Natural killer cell (primary cell): ENCODE data around the gene WDR90. TPM values are rescaled to one million over a fixed set of nuclear protein-coding genes. Genes with fewer than 3 reads are reported as not detected.
A peak's percentile ranks its signal among the peaks of the same experiment; 100 is the strongest.

ENCODE experiments used
- ATAC-seq, 3 donors: fragments of 150-1000 bp in 2 of 3; fragments of 200-7000 bp in 1 of 3; cut with Tn5 transposase; 1 replicate in 1 of 3; 2 replicates in 2 of 3; pipeline ENCODE4 v1.10.0; 2021; ENCODE audit warnings: mild to moderate bottlenecking in 2 of 3, moderate library complexity in 2 of 3
- DNase-seq, 2 donors: peaks; one replicate each; pipeline versions ENCODE4 v3.0.0 to v3.0.0-alpha.2; 2013 to 2021; ENCODE audit warnings: mixed read lengths in 1 of 2
- H3K27ac ChIP-seq: one replicate; pipeline ENCODE4 v1.5.1; 2013; ENCODE audit warnings: mild to moderate bottlenecking, low read length
- H3K27me3 ChIP-seq: one replicate; pipeline ENCODE4 v1.6.1; 2013; ENCODE audit warnings: low read length; ENCODE audit not compliant: control insufficient read depth, insufficient read depth
- H3K36me3 ChIP-seq: one replicate; pipeline ENCODE4 v1.6.1; 2013; ENCODE audit warnings: low read length; ENCODE audit not compliant: control insufficient read depth, insufficient read depth
- H3K4me1 ChIP-seq: one replicate; pipeline ENCODE4 v1.6.1; 2013; ENCODE audit warnings: low read length; ENCODE audit not compliant: control insufficient read depth, insufficient read depth
- H3K4me3 ChIP-seq: one replicate; pipeline ENCODE4 v1.5.1; 2013; ENCODE audit warnings: low read length
- H3K9me3 ChIP-seq: one replicate; pipeline ENCODE4 v1.6.1; 2013; ENCODE audit warnings: low read length; ENCODE audit not compliant: control insufficient read depth, insufficient read depth
- H3K27ac Mint-ChIP-seq, 2 donors: one replicate each; pipeline ENCODE4 v1.8.0; 2022; ENCODE audit warnings: mild to moderate bottlenecking in 2 of 2, mixed read lengths in 2 of 2, moderate library complexity in 1 of 2
- H3K27me3 Mint-ChIP-seq, 2 donors: one replicate each; pipeline ENCODE4 v1.8.0; 2022; ENCODE audit warnings: low read depth in 2 of 2, mixed read lengths in 2 of 2
- H3K36me3 Mint-ChIP-seq: one replicate; pipeline ENCODE4 v1.8.0; 2022; ENCODE audit warnings: mixed read lengths
- H3K4me1 Mint-ChIP-seq, 2 donors: one replicate each; pipeline ENCODE4 v1.8.0; 2022; ENCODE audit warnings: mixed read lengths in 2 of 2
- H3K4me3 Mint-ChIP-seq: one replicate; pipeline ENCODE4 v1.8.0; 2022; ENCODE audit warnings: mild to moderate bottlenecking, moderate library complexity, mixed read lengths
- H3K9me3 Mint-ChIP-seq, 2 donors: one replicate each; pipeline ENCODE4 v1.8.0; 2022; ENCODE audit warnings: mixed read lengths in 2 of 2
- CTCF ChIP-seq: fragments of 200-600 bp; IDR thresholded peaks from one replicate; pipeline ENCODE4 v1.8.0; 2022; ENCODE audit warnings: antibody characterized with exemption
- WGBS: methylation state at CpG from one replicate; pipeline ENCODE4 v1.1.7; 2013; ENCODE audit warnings: missing lambda C conversion rate; ENCODE audit not compliant: insufficient coverage; 5-methylcytosine and 5-hydroxymethylcytosine counted together
- intact Hi-C: fragments of 100-400 bp; cut with micrococcal nuclease; formaldehyde crosslinking; loops from one replicate; pipeline ENCODE4 v1.14.2; 2022
- total RNA-seq, 4 donors: library from RNA; stranded (reverse); fragments of 120-200 nt in 1 of 4; gene quantifications; one replicate each; pipeline versions ENCODE4 v1.2.3 to v1.2.4, GENCODE V29; 2013 to 2022

Gene WDR90
- total RNA-seq, 3 donors from 2014 or later (not counting 1 experiment from before 2014, with no cell fraction given), result 16.7 to 22.8 (median 20.2) TPM

- no peaks in the 10 kb centered on the region for H3K9me3 ChIP-seq
- intact Hi-C loops, result no loop called here
- H3K27ac ChIP-seq, result no peak overlapping the region
- no peak overlapping the region for H3K4me3 ChIP-seq
- Mint-ChIP-seq H3K4me3 (peak overlapping the region; percentile 60), H3K4me1 (peaks cover 0 to 12% of the 10 kb centered on the region in 2 donors), H3K36me3 (no peaks in the 10 kb centered on the region), H3K27me3 (no peaks in the 10 kb centered on the region), H3K9me3 (no peaks in the 10 kb centered on the region), H3K27ac (no peak overlapping the region)
- 95% methylated on average over 52 of the region's 52 CpGs for WGBS
- no peak for DNase-seq
- TF ChIP-seq CTCF, result no peak
- H3K4me1 ChIP-seq, result peaks cover 30% of the 10 kb centered on the region
- ATAC-seq, result no peak
- peaks cover 31% of the 10 kb centered on the region for H3K36me3 ChIP-seq
- peaks cover 3% of the 10 kb centered on the region for H3K27me3 ChIP-seq
Observed at GRCh38 chr16:670485-671352, 21.6 kb downstream of the WDR90 start.

GRCh38 chr16:671353-672131 lies 22.4 kb downstream of the WDR90 start:
- Histone ChIP-seq H3K9me3 (no peaks in the 10 kb centered on the region), H3K4me3 (no peak overlapping the region), H3K4me1 (peaks cover 31% of the 10 kb centered on the region), H3K27me3 (peaks cover 3% of the 10 kb centered on the region), H3K36me3 (peaks cover 31% of the 10 kb centered on the region), H3K27ac (no peak overlapping the region)
- Mint-ChIP-seq H3K9me3 (no peaks in the 10 kb centered on the region), H3K4me3 (no peak overlapping the region), H3K27me3 (no peaks in the 10 kb centered on the region), H3K36me3 (no peaks in the 10 kb centered on the region), H3K4me1 (peaks cover 0 to 12% of the 10 kb centered on the region in 2 donors), H3K27ac (no peak overlapping the region)
- intact Hi-C loops, result no loop called here
- no peak for DNase-seq
- 93% methylated on average over 40 of the region's 40 CpGs for WGBS
- no peak for ATAC-seq
- no peak for TF ChIP-seq CTCF

GRCh38 chr16:672371-672770 lies 23.2 kb downstream of the WDR90 start:
- no peak overlapping the region for H3K4me3 ChIP-seq
- Mint-ChIP-seq H3K36me3 (no peaks in the 10 kb centered on the region), H3K4me1 (peaks cover 0 to 12% of the 10 kb centered on the region in 2 donors), H3K27ac (no peak overlapping the region), H3K4me3 (no peak overlapping the region), H3K27me3 (no peaks in the 10 kb centered on the region), H3K9me3 (no peaks in the 10 kb centered on the region)
- no peaks in the 10 kb centered on the region for H3K9me3 ChIP-seq
- no peak for TF ChIP-seq CTCF
- peaks cover 3% of the 10 kb centered on the region for H3K27me3 ChIP-seq
- DNase-seq, result no peak
- 99% methylated on average over 19 of the region's 19 CpGs for WGBS
- no peak for ATAC-seq
- peaks cover 31% of the 10 kb centered on the region for H3K36me3 ChIP-seq
- H3K4me1 ChIP-seq, result peaks cover 29% of the 10 kb centered on the region
- intact Hi-C loops, result no loop called here
- no peak overlapping the region for H3K27ac ChIP-seq
